T-cell (primary cell): ENCODE measurements around the gene SORCS3. TPM values are rescaled to one million over a fixed set of nuclear protein-coding genes. Genes with fewer than 3 reads are reported as not detected.

Experiments
- ATAC-seq, 4 experiments: fragments of 200-7000 bp in 3 of 4; fragments of 150-1000 bp in 1 of 4; cut with Tn5 transposase; replicated peaks in 1 of 4; 1 replicate in 3 of 4; 2 replicates in 1 of 4; pipeline ENCODE4 v1.10.0; 2021; ENCODE audit warnings: moderate library complexity in 3 of 4, mild to moderate bottlenecking in 2 of 4, moderate number of reproducible peaks in 1 of 4
- CTCF ChIA-PET, 2 donors: fragments of 300-600 bp; sonication (Branson Sonifier 250); formaldehyde crosslinking; loops; one replicate each; lab custom pipeline; 2022; ENCODE audit warnings: antibody characterized with exemption in 2 of 2; lab: Charles Lee
- POLR2A ChIA-PET, 2 donors: fragments of 300-600 bp; sonication (Branson Sonifier 250); formaldehyde crosslinking; loops; one replicate each; lab custom pipeline; 2022; ENCODE audit warnings: antibody characterized with exemption in 2 of 2; lab: Charles Lee
- DNase-seq, 35 experiments: peaks; one replicate each; pipeline versions ENCODE4 v3.0.0 to v3.0.0-alpha.2; 2013 to 2023
- H3K27ac ChIP-seq: one replicate; pipeline ENCODE4 v1.5.1; 2013; ENCODE audit warnings: low read length
- H3K27me3 ChIP-seq, 2 experiments: replicated peaks in 1 of 2; 1 replicate in 1 of 2; 2 replicates in 1 of 2; pipeline versions ENCODE4 v1.6.1 to v1.7.0; 2013; ENCODE audit warnings: low read length in 1 of 2, mixed read lengths in 1 of 2; ENCODE audit not compliant: control insufficient read depth in 2 of 2, insufficient read depth in 2 of 2; ENCODE audit errors: extremely low read depth in 1 of 2
- H3K36me3 ChIP-seq, 2 donors: 1 replicate in 1 of 2; 2 replicates in 1 of 2; pipeline versions ENCODE4 v1.6.1 to v1.7.0; 2013; ENCODE audit warnings: low read length in 1 of 2; ENCODE audit not compliant: control insufficient read depth in 2 of 2, insufficient read depth in 1 of 2; ENCODE audit errors: extremely low read depth in 1 of 2
- H3K4me1 ChIP-seq, 2 experiments: 1 replicate in 1 of 2; 2 replicates in 1 of 2; pipeline versions ENCODE4 v1.6.1 to v1.7.0; 2013; ENCODE audit warnings: low read length in 2 of 2, mixed read lengths in 1 of 2; ENCODE audit not compliant: insufficient read depth in 2 of 2, control insufficient read depth in 1 of 2; ENCODE audit errors: extremely low read depth in 1 of 2
- H3K4me3 ChIP-seq, 2 donors: 1 replicate in 1 of 2; 2 replicates in 1 of 2; pipeline versions ENCODE4 v1.5.1 to v1.7.0; 2013; ENCODE audit warnings: mild to moderate bottlenecking in 2 of 2, low read length in 1 of 2, moderate library complexity in 1 of 2; ENCODE audit not compliant: control insufficient read depth in 1 of 2; ENCODE audit errors: extremely low read depth in 1 of 2
- H3K9me3 ChIP-seq: 2 replicates; pipeline ENCODE4 v1.7.0; 2013
- H3K27ac Mint-ChIP-seq, 2 donors: one replicate each; pipeline ENCODE4 v1.8.0; 2020 to 2021; ENCODE audit warnings: mild to moderate bottlenecking in 2 of 2, mixed read lengths in 2 of 2
- H3K27me3 Mint-ChIP-seq, 2 donors: one replicate each; pipeline ENCODE4 v1.8.0; 2021 to 2022; ENCODE audit warnings: mixed read lengths in 2 of 2
- H3K36me3 Mint-ChIP-seq: one replicate; pipeline ENCODE4 v1.8.0; 2021; ENCODE audit warnings: mixed read lengths
- H3K4me1 Mint-ChIP-seq, 3 donors: one replicate each; pipeline ENCODE4 v1.8.0; 2020 to 2022; ENCODE audit warnings: mixed read lengths in 3 of 3, mild to moderate bottlenecking in 1 of 3
- H3K4me3 Mint-ChIP-seq, 3 donors: one replicate each; pipeline ENCODE4 v1.8.0; 2020 to 2022; ENCODE audit warnings: mild to moderate bottlenecking in 3 of 3, mixed read lengths in 3 of 3, moderate library complexity in 3 of 3
- H3K9me3 Mint-ChIP-seq, 3 donors: one replicate each; pipeline ENCODE4 v1.8.0; 2020 to 2022; ENCODE audit warnings: mixed read lengths in 3 of 3
- WGBS: methylation state at CpG from one replicate; pipeline ENCODE4 v1.1.5; 2013; ENCODE audit warnings: missing lambda C conversion rate; ENCODE audit not compliant: insufficient coverage; 5-methylcytosine and 5-hydroxymethylcytosine counted together
- total RNA-seq, 35 experiments: library from RNA in 6 of 35; stranded (reverse) in 6 of 35; fragments of 120-200 nt in 1 of 35; gene quantifications; one replicate each; pipeline versions ENCODE4 v1.2.1 to v1.2.4 and lab custom pipeline; 2013 to 2026

Gene SORCS3
- total RNA-seq, 5 donors from 2014 or later (not counting 1 experiment from before 2014, with no cell fraction given) = 0.03 to 1.8 (median 0.50) TPM; not detected in 1

- ChIA-PET POLR2A (no interaction called here), CTCF (no interaction called here)
- no peaks in the 10 kb centered on the region for H3K27me3 ChIP-seq
- no peaks in the 10 kb centered on the region for H3K36me3 ChIP-seq
- Mint-ChIP-seq H3K27ac (no peak overlapping the region), H3K27me3 (peaks cover 0 to 15% of the 10 kb centered on the region in 2 donors), H3K9me3 (peaks cover 0 to 8% (median 0%) of the 10 kb centered on the region in 3 donors), H3K4me1 (peaks cover 0 to 11% (median 5%) of the 10 kb centered on the region in 3 donors), H3K4me3 (no peak overlapping the region), H3K36me3 (peaks cover 4% of the 10 kb centered on the region)
- no peaks in the 10 kb centered on the region for H3K9me3 ChIP-seq
- 57% methylated on average over 3 of the region's 6 CpGs for WGBS
- DNase-seq = no peak
- H3K27ac ChIP-seq = no peak overlapping the region
- no peak for ATAC-seq
- H3K4me3 ChIP-seq = no peak overlapping the region
- H3K4me1 ChIP-seq = no peaks in the 10 kb centered on the region
Measured at GRCh38 chr10:105023211-105024111, 382.4 kb downstream of the SORCS3 start.

- Mint-ChIP-seq H3K36me3 (peaks cover 4% of the 10 kb centered on the region), H3K27me3 (peaks cover 0 to 15% of the 10 kb centered on the region in 2 donors), H3K4me3 (no peak overlapping the region), H3K4me1 (peaks cover 0 to 11% (median 5%) of the 10 kb centered on the region in 3 donors), H3K27ac (no peak overlapping the region), H3K9me3 (peaks cover 0 to 3% (median 0%) of the 10 kb centered on the region in 3 donors)
- no peak overlapping the region for H3K27ac ChIP-seq
- ChIA-PET POLR2A (no interaction called here), CTCF (no interaction called here)
- no peaks in the 10 kb centered on the region for H3K36me3 ChIP-seq
- no peak for ATAC-seq
- no peaks in the 10 kb centered on the region for H3K27me3 ChIP-seq
- H3K4me3 ChIP-seq = no peak overlapping the region
- H3K9me3 ChIP-seq = no peaks in the 10 kb centered on the region
- DNase-seq = no peak
- H3K4me1 ChIP-seq = no peaks in the 10 kb centered on the region
Measured at GRCh38 chr10:105024184-105024583, 383.1 kb downstream of the SORCS3 start.

- ATAC-seq = no peak
- no peak for DNase-seq
- H3K9me3 ChIP-seq = no peaks in the 10 kb centered on the region
- WGBS = no CpG with 5 or more reads among the region's 1 CpG
- ChIA-PET POLR2A (no interaction called here), CTCF (no interaction called here)
- H3K27ac ChIP-seq = no peak overlapping the region
- no peak overlapping the region for H3K4me3 Mint-ChIP-seq
- H3K27ac Mint-ChIP-seq = no peak overlapping the region
- peaks cover 0 to 11% (median 5%) of the 10 kb centered on the region in 3 donors for H3K4me1 Mint-ChIP-seq
- H3K27me3 ChIP-seq = no peaks in the 10 kb centered on the region
- no peaks in the 10 kb centered on the region for H3K36me3 ChIP-seq
- peaks cover 0 to 15% of the 10 kb centered on the region in 2 donors for H3K27me3 Mint-ChIP-seq
- H3K4me1 ChIP-seq = no peaks in the 10 kb centered on the region
- H3K36me3 Mint-ChIP-seq = peaks cover 4% of the 10 kb centered on the region
- peaks cover 0 to under 1% (median 0%) of the 10 kb centered on the region in 3 donors for H3K9me3 Mint-ChIP-seq
- H3K4me3 ChIP-seq = no peak overlapping the region
Measured at GRCh38 chr10:105025092-105025491, 384.0 kb downstream of the SORCS3 start.

GRCh38 chr10:105026566-105026965 is 385.5 kb downstream of the SORCS3 start:
- H3K27me3 Mint-ChIP-seq = peaks cover 0 to 15% of the 10 kb centered on the region in 2 donors
- no peak overlapping the region for H3K27ac ChIP-seq
- H3K36me3 Mint-ChIP-seq = peaks cover 4% of the 10 kb centered on the region
- ChIA-PET CTCF (no interaction called here), POLR2A (no interaction called here)
- H3K9me3 ChIP-seq = no peaks in the 10 kb centered on the region
- no peak overlapping the region for H3K4me3 ChIP-seq
- H3K27ac Mint-ChIP-seq = no peak overlapping the region
- H3K9me3 Mint-ChIP-seq = peaks cover 0 to 2% (median 0%) of the 10 kb centered on the region in 3 donors
- no peak overlapping the region for H3K4me3 Mint-ChIP-seq
- peaks cover 0 to 3% (median 3%) of the 10 kb centered on the region in 3 donors for H3K4me1 Mint-ChIP-seq
- ATAC-seq = no peak
- no peaks in the 10 kb centered on the region for H3K36me3 ChIP-seq
- no peaks in the 10 kb centered on the region for H3K27me3 ChIP-seq
- H3K4me1 ChIP-seq = no peaks in the 10 kb centered on the region
- no peak for DNase-seq
- WGBS = 60% methylated on average over 1 of the region's 5 CpGs

GRCh38 chr10:105029286-105029685 is 388.2 kb downstream of the SORCS3 start:
- WGBS = 40% methylated on average over 1 of the region's 1 CpG
- ChIA-PET POLR2A (no interaction called here), CTCF (interaction anchor here in 1 of 2 donors (0.6 to 0.7 kb wide), 2 partner anchors 296 to 537 kb away, joined by 3 to 4 read pairs; no protein-coding TSS in a partner anchor)
- Histone ChIP-seq H3K36me3 (no peaks in the 10 kb centered on the region), H3K27me3 (no peaks in the 10 kb centered on the region), H3K9me3 (no peaks in the 10 kb centered on the region), H3K27ac (no peak overlapping the region), H3K4me3 (no peak overlapping the region), H3K4me1 (no peaks in the 10 kb centered on the region)
- Mint-ChIP-seq H3K4me1 (no peaks in the 10 kb centered on the region), H3K27me3 (peaks cover 0 to 10% of the 10 kb centered on the region in 2 donors), H3K4me3 (no peak overlapping the region), H3K36me3 (peaks cover 4% of the 10 kb centered on the region), H3K27ac (no peak overlapping the region), H3K9me3 (peaks cover 0 to 8% (median 2%) of the 10 kb centered on the region in 3 donors)
- no peak for ATAC-seq
- no peak for DNase-seq

- Histone ChIP-seq H3K9me3 (no peaks in the 10 kb centered on the region), H3K4me3 (no peak overlapping the region), H3K27ac (no peak overlapping the region), H3K36me3 (no peaks in the 10 kb centered on the region), H3K4me1 (no peaks in the 10 kb centered on the region), H3K27me3 (no peaks in the 10 kb centered on the region)
- H3K36me3 Mint-ChIP-seq = no peaks in the 10 kb centered on the region
- no peak overlapping the region for H3K27ac Mint-ChIP-seq
- DNase-seq (no peak), ATAC-seq (no peak)
- H3K4me1 Mint-ChIP-seq = no peaks in the 10 kb centered on the region
- no peak overlapping the region for H3K4me3 Mint-ChIP-seq
- ChIA-PET CTCF (no interaction called here), POLR2A (no interaction called here)
- H3K9me3 Mint-ChIP-seq = peaks cover 0 to 8% (median 0%) of the 10 kb centered on the region in 3 donors
- H3K27me3 Mint-ChIP-seq = peaks cover 0 to 4% of the 10 kb centered on the region in 2 donors
Measured at GRCh38 chr10:105037022-105037421, 395.9 kb downstream of the SORCS3 start.
